Stimulated activated CD8-positive, alpha-beta memory T cell treated with anti-CD3 and anti-CD28 coated beads, Interleukin-15, amount 100 ng/mL, for 4 hours (primary cell): Measurements from ENCODE around the gene IKZF2.

ENCODE experiments used
- DNase-seq, 2 donors: peaks; one replicate each; pipeline ENCODE4 v3.0.0-alpha.2; 2020; ENCODE audit warnings: low read depth in 2 of 2

The IKZF2 gene

GRCh38 chr2:213152888-213153287 lies 1.5 kb upstream of the IKZF2 start:
- no peak for DNase-seq

- peak; percentile 17 to 21 for DNase-seq
These were observed 818 bp upstream of the IKZF2 start for GRCh38 chr2:213152065-213152794.

- no peak for DNase-seq
These were observed 906 bp downstream of the IKZF2 start for GRCh38 chr2:213150315-213151097.

- DNase-seq, result no peak
These were observed 1.5 kb downstream of the IKZF2 start for GRCh38 chr2:213149949-213150314.

- DNase-seq, result no peak
These were observed 2.0 kb downstream of the IKZF2 start for GRCh38 chr2:213149294-213149875.

GRCh38 chr2:213148572-213149261 lies 2.7 kb downstream of the IKZF2 start:
- DNase-seq, result no peak

GRCh38 chr2:213147538-213147937 lies 3.9 kb downstream of the IKZF2 start:
- DNase-seq, result no peak

GRCh38 chr2:213145715-213146242 lies 5.6 kb downstream of the IKZF2 start:
- DNase-seq, result no peak

GRCh38 chr2:213137064-213137463 lies 14.3 kb downstream of the IKZF2 start:
- no peak for DNase-seq

- no peak for DNase-seq
These were observed 22.1 kb downstream of the IKZF2 start for GRCh38 chr2:213129311-213129710.

- no peak for DNase-seq
These were observed 25.6 kb downstream of the IKZF2 start for GRCh38 chr2:213125646-213126347.

GRCh38 chr2:213122725-213123124 lies 28.7 kb downstream of the IKZF2 start:
- DNase-seq, result no peak

- DNase-seq, result no peak
These were observed 29.7 kb downstream of the IKZF2 start for GRCh38 chr2:213121690-213122089.

GRCh38 chr2:213119061-213119809 lies 32.2 kb downstream of the IKZF2 start:
- DNase-seq, result no peak

- DNase-seq, result no peak
These were observed 43.1 kb downstream of the IKZF2 start for GRCh38 chr2:213108308-213108707.

GRCh38 chr2:213107728-213108127 lies 43.7 kb downstream of the IKZF2 start:
- DNase-seq, result no peak

GRCh38 chr2:213105212-213105611 lies 46.2 kb downstream of the IKZF2 start:
- DNase-seq, result no peak

- DNase-seq, result no peak
These were observed 46.6 kb downstream of the IKZF2 start for GRCh38 chr2:213104903-213105202.

GRCh38 chr2:213104092-213104902 lies 47.1 kb downstream of the IKZF2 start:
- DNase-seq, result no peak
